Measurements from ENCODE around the gene MEIS3.

- TF ChIP-seq CTCF (IDR thresholded peaks at IDR 0.05) (no peak), EZH2 (IDR thresholded peaks at IDR 0.05) (no peak), EZH2phosphoT487 (IDR thresholded peaks at IDR 0.05) (no peak)
Observed at GRCh38 chr19:47390533-47391488, 28.5 kb downstream of the MEIS3 start.

All from neural progenitor cell (in vitro differentiated cells).